ENCODE data around the gene CIAO3. TPM values are rescaled to one million over a fixed set of nuclear protein-coding genes. Genes with fewer than 3 reads are reported as not detected.

The CIAO3 gene
- total RNA-seq, 2 donors from 2014 or later: 41.4 to 43.3 TPM

DNA sequence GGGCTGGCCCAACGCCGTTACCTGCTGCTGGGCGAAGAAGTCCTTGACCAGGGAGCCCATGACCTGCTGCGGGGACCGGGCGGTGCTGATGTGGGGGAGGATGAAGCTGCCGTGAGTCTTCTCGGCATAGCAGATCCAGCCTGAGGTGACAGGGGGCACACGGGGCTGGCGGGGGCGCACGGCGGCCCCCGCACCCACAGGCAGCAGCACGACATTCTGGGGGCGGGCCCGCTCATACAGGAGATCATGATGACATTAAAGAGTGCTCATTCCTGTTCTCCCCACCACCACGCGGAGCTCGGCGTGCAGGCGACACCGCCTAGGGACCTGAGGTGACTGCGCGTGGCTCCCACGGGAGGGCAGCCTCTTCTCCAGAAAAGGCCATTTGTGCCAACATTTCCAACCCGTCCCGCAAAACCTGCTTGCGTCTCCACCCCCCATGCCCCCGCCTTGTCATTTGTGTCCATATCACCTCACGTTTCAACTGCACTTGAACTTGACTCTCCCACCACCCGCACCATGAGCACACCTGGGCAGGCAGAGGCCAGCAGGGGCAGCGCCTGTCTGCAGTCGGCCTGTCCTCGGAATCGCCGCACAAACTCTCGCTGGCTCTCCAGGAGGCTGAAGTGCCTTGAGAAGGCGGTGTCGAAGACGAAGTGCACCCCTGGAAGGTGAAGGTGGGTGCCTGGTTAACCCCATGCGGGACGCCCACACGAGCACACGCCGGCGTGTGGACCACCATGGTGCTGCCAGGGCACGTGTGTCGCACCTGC is 6.4 kb downstream of the CIAO3 start:
- Histone ChIP-seq H3K27ac (ENCODE audit: low read depth, low read length) (no peak overlapping the region), H3K27me3 (ENCODE audit: control insufficient read depth, insufficient read depth, low read length, poor library complexity, severe bottlenecking) (no peaks in the 10 kb centered on the region), H3K4me1 (ENCODE audit: control insufficient read depth, insufficient read depth, low read length) (no peaks in the 10 kb centered on the region), H3K9me3 (ENCODE audit: control insufficient read depth, low read length) (no peaks in the 10 kb centered on the region), H3K36me3 (ENCODE audit: control insufficient read depth, insufficient read depth, low read length) (peaks cover 34% of the 10 kb centered on the region), H3K9ac (ENCODE audit: extremely low read depth, low read length, poor library complexity, severe bottlenecking) (no peak overlapping the region), H3K4me3 (ENCODE audit: low read length) (no peak overlapping the region)
- Mint-ChIP-seq H3K27me3 (ENCODE audit: insufficient read depth) (no peaks in the 10 kb centered on the region), H3K36me3 (ENCODE audit: low read depth) (peaks cover 29% of the 10 kb centered on the region), H3K4me1 (no peaks in the 10 kb centered on the region), H3K4me3 (no peak overlapping the region), H3K27ac (no peak overlapping the region), H3K9me3 (no peaks in the 10 kb centered on the region)
- DNase-seq: peak; percentile 36
- TF ChIP-seq CTCF (conservative IDR thresholded peaks at IDR 0.05): no peak
- WGBS, 2 experiments (ENCODE audit: insufficient coverage in 1 of 2, insufficient read length in 1 of 2): 93 to 96% methylated on average over 36 to 49 of the region's 49 CpGs

- WGBS, 2 experiments (ENCODE audit: insufficient coverage in 1 of 2, insufficient read length in 1 of 2): 88 to 95% methylated on average over 20 to 34 of the region's 34 CpGs
- no peaks in the 10 kb centered on the region for H3K4me1 ChIP-seq (ENCODE audit: control insufficient read depth, insufficient read depth, low read length)
- H3K9me3 ChIP-seq (ENCODE audit: control insufficient read depth, low read length): no peaks in the 10 kb centered on the region
- Mint-ChIP-seq H3K4me1 (no peaks in the 10 kb centered on the region), H3K27me3 (ENCODE audit: insufficient read depth) (no peaks in the 10 kb centered on the region), H3K4me3 (no peak overlapping the region), H3K9me3 (no peaks in the 10 kb centered on the region), H3K27ac (no peak overlapping the region), H3K36me3 (ENCODE audit: low read depth) (peaks cover 25% of the 10 kb centered on the region)
- no peak overlapping the region for H3K9ac ChIP-seq (ENCODE audit: extremely low read depth, low read length, poor library complexity, severe bottlenecking)
- no peak overlapping the region for H3K4me3 ChIP-seq (ENCODE audit: low read length)
- H3K27me3 ChIP-seq (ENCODE audit: control insufficient read depth, insufficient read depth, low read length, poor library complexity, severe bottlenecking): no peaks in the 10 kb centered on the region
- peak; percentile 76 for DNase-seq
- H3K27ac ChIP-seq (ENCODE audit: low read depth, low read length): no peak overlapping the region
- peak; percentile 63 for TF ChIP-seq CTCF (conservative IDR thresholded peaks at IDR 0.05)
- peaks cover 34% of the 10 kb centered on the region for H3K36me3 ChIP-seq (ENCODE audit: control insufficient read depth, insufficient read depth, low read length)
Measured at GRCh38 chr16:733382-734207, 7.2 kb downstream of the CIAO3 start.

GRCh38 chr16:732936-733335 is 7.9 kb downstream of the CIAO3 start:
- Histone ChIP-seq H3K4me1 (ENCODE audit: control insufficient read depth, insufficient read depth, low read length) (no peaks in the 10 kb centered on the region), H3K4me3 (ENCODE audit: low read length) (no peak overlapping the region), H3K27ac (ENCODE audit: low read depth, low read length) (no peak overlapping the region), H3K9me3 (ENCODE audit: control insufficient read depth, low read length) (no peaks in the 10 kb centered on the region), H3K27me3 (ENCODE audit: control insufficient read depth, insufficient read depth, low read length, poor library complexity, severe bottlenecking) (no peaks in the 10 kb centered on the region), H3K36me3 (ENCODE audit: control insufficient read depth, insufficient read depth, low read length) (peaks cover 32% of the 10 kb centered on the region), H3K9ac (ENCODE audit: extremely low read depth, low read length, poor library complexity, severe bottlenecking) (no peak overlapping the region)
- H3K9me3 Mint-ChIP-seq: no peaks in the 10 kb centered on the region
- peaks cover 23% of the 10 kb centered on the region for H3K36me3 Mint-ChIP-seq (ENCODE audit: low read depth)
- H3K4me3 Mint-ChIP-seq: no peak overlapping the region
- DNase-seq: peak; percentile 68
- TF ChIP-seq CTCF (conservative IDR thresholded peaks at IDR 0.05): peak; percentile 57
- WGBS, 2 experiments (ENCODE audit: insufficient coverage in 1 of 2, insufficient read length in 1 of 2): 90 to 95% methylated on average over 9 to 13 of the region's 13 CpGs
- no peak overlapping the region for H3K27ac Mint-ChIP-seq
- H3K27me3 Mint-ChIP-seq (ENCODE audit: insufficient read depth): no peaks in the 10 kb centered on the region
- no peaks in the 10 kb centered on the region for H3K4me1 Mint-ChIP-seq
